Smooth muscle cell of the brain vasculature (primary cell): Measurements from ENCODE around the gene RERE.

Source experiments
- DNase-seq: peaks from one replicate; pipeline ENCODE4 v3.0.0-alpha.2; 2012; ENCODE audit warnings: low read depth, low spot score

Gene RERE

GRCh38 chr1:8365661-8366362, 451.6 kb downstream of the RERE start:
- no peak for DNase-seq

GRCh38 chr1:8364528-8365442, 452.7 kb downstream of the RERE start:
- no peak for DNase-seq

- DNase-seq: no peak
Observed at GRCh38 chr1:8363767-8364301, 453.6 kb downstream of the RERE start.

DNA sequence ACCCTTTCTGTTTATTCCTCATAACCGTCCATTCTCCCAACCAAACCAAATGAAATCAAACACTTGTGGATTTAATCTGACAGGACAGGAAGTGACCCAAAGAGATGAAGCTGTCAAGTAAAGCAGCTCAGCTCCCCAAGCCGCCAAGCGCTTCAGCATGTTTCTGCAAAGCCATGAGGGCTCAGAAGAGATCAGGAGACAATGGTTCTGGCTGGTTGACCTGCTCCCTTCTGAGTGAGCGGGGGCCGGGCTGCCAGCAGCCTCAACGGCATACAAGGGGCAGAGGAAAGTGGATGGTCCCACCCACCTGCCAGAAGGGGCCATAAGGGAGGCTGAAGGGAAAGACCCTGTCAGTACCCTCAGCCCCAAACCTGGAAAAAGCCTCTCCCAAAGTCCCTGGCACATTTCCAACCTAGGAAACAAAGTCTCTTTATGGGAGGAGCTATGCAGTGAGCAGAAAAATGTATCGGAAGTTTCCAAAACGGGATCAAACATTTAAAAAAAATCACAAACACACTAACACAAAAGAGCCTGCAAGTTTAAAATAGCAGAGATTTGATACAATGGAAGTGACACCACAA, 454.2 kb downstream of the RERE start:
- no peak for DNase-seq

DNA sequence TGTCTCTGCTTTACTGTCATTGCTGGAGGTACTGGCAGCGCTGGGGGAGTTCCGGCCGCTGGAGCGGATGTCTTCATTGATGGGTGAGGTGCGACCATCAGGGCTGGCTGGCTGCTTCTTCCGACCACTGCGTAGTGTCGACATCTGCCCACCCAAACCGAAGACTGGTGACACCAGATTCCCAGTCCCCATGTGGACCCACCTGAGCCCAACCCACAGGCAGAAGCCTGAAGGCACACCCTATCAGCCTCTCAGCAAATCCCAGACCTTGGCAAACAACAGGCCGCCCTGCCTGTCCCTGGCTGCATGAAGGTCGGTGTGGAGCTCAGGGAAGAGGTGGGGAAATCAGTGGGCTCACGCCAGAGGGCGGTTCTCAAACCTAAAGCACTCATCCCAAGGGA, 454.7 kb downstream of the RERE start:
- DNase-seq: no peak

GRCh38 chr1:8361198-8361849, 456.1 kb downstream of the RERE start:
- no peak for DNase-seq

- no peak for DNase-seq
Observed at GRCh38 chr1:8360493-8361197, 456.8 kb downstream of the RERE start.

- no peak for DNase-seq
Observed at GRCh38 chr1:8359617-8360481, 457.6 kb downstream of the RERE start.

- no peak for DNase-seq
Observed at GRCh38 chr1:8358897-8359616, 458.4 kb downstream of the RERE start.

GRCh38 chr1:8358241-8358896, 459.1 kb downstream of the RERE start:
- DNase-seq: no peak

DNA sequence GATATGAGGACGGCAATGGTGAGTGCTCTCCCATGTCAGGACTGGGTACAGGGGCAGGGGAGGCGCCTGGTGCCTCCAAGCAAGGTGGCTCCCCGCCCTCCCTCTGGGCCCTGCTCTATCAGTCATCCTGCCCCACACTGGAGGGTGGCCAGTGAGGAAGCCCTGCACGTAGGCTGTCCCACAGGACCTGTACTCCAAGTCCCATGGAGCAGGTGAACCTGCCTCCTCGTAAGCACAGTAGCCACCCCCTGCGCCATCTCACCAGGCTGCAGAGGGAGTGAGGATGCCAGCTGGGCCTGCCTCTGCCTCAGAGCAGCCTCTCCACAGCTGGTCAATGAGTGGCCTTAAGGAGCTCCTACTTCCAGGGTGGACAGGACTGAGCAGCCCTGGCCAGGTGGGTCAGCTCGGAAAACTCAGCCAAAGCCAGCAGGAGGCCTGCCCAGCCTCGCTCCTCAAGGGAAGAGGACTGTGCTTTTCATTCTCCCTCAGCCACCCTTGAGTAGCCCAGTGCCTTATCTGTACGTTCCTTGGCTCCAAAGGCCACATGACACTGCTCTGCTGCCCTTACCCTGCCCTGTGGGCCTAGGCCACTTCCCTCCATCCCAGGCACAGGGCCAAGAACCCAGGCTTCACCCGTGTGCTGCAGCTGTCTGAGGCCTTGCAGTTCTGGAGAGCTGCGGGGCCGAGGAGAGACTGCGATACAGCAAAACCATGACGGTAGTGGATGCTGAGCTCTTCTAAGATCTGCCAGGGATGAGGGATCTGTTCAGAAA, 459.9 kb downstream of the RERE start:
- no peak for DNase-seq

DNA sequence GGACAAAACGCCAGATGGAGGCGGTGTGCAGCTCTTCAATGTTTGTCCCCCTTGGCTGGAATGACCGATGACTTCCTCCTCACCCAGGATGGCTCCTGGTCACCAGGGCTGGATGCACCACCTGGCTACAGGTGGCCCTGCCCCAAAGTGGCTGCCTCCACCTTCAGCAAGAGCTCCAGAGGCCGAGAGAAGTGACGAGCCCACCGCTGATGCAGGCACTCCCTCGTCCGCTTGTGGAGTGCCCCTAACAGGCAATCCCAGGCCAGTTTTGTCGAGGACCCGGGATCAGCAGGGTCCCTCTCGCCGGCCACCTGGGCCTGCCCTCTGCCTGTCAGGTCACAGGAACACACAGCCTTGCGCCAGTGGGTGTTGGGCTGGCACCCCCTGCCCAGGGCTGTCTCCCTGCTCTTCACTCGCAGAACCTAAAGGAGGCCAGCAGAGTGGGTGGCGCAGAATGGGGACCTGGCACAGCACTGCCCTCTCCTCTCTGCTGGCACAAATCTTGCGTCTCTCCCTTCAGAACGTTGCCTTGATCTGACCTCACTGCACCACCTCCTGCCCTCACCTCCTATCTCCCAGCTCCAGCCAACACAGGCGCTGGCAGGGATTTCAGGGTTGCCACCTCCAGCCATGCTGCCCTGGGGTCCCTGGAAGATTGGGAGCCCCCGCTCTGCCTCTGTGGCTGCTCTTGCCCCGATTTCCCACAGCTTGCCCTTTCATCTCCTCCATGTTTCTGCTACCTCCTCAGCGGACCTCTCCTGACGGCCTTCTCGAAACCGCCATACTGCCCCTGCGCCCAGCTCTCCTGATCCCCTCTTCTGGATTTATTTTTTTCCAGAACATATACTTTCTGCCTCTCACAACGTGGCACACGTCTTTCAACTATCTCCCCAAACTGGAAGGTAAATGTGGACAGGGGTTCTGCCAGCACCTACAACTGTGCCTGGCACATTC, 460.9 kb downstream of the RERE start:
- no peak for DNase-seq

- no peak for DNase-seq
Observed at GRCh38 chr1:8355439-8356255, 461.8 kb downstream of the RERE start.

DNA sequence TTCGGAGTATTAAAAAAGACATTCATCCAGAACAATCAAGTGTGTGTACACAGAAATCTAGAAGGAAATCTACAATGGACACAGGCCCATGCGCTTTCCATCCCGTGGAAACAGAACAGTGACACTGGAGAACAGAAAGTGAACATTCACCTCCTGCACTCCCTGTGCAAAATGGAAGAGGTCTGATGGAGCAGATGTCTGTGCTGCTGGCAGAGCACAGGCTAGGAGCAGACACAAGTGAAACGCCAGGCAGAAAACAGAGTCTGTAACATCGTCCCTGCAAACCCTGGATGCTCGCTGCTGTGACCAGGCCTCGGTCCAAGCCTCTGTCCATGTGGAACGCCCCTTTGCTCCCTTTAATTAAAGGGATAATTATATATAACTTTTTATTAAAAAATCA, 463.4 kb downstream of the RERE start:
- DNase-seq: no peak

DNA sequence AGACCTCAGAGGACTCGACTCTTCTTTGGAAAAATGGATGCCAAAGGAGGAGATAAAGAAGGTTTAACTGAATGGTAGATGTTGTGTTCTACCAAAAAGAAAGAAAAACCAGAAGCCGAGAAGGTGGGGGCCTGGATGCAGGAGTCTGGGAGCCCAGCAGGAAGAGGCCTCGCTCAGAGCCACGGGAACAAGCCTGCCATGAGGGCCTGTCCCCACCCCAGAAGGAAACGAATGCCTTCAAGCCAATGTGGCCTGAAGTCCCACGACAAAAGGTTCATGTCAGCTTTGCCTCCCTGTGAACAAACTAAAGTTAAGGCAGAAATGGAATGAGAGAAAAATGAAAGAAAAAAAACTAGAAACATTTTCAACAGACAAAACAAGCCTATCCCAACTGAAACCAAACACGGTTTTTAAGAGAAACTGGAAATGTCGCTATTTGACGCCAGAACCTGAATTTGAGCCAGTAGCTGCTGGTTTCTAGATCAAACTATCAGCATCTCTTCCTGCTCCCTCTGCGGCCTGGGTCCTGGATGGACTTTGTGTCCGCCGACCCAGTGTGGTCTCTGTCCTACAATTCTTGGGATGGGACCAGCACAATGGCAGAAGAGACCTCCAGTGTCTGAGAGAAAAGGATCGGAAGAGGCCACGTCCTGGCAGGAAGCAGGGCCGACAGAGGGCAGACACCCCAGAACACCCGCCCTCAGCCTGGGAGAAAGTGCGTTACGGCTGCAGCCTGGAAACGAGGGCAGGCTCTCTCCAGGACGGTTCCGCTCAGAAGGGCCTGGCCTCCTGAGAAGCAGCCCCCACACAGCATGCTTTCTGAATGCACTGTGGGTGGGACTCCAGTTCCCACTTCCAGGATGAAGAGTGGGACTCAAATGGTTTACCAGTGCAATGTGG, 464.3 kb downstream of the RERE start:
- DNase-seq: no peak
